ENCODE data around the gene PRKAG2.

The PRKAG2 gene

GRCh38 chr7:151839451-151839921, 37.4 kb downstream of the PRKAG2 start:
- no peaks in the 10 kb centered on the region for H3K36me3 ChIP-seq (ENCODE audit: control insufficient read depth, insufficient read depth, low read length)
- no peak overlapping the region for H3K27ac ChIP-seq (ENCODE audit: low read depth, low read length, severe bottlenecking)
- H3K4me1 ChIP-seq (ENCODE audit: control insufficient read depth, insufficient read depth, low read length, poor library complexity, severe bottlenecking), result peaks cover 6% of the 10 kb centered on the region
- WGBS, 2 experiments (ENCODE audit: insufficient coverage in 2 of 2), result 85 to 90% methylated on average over 13 of the region's 13 CpGs
- H3K4me3 ChIP-seq (ENCODE audit: extremely low read depth, insufficient read depth, low read length, poor library complexity, severe bottlenecking), result no peak overlapping the region
- no peaks in the 10 kb centered on the region for H3K9me3 ChIP-seq (ENCODE audit: control insufficient read depth, low read length)

GRCh38 chr7:151838861-151839381, 38.0 kb downstream of the PRKAG2 start:
- H3K4me1 ChIP-seq (ENCODE audit: control insufficient read depth, insufficient read depth, low read length, poor library complexity, severe bottlenecking), result peaks cover 6% of the 10 kb centered on the region
- no peak overlapping the region for H3K4me3 ChIP-seq (ENCODE audit: extremely low read depth, insufficient read depth, low read length, poor library complexity, severe bottlenecking)
- H3K36me3 ChIP-seq (ENCODE audit: control insufficient read depth, insufficient read depth, low read length), result no peaks in the 10 kb centered on the region
- H3K27ac ChIP-seq (ENCODE audit: low read depth, low read length, severe bottlenecking), result no peak overlapping the region
- no peaks in the 10 kb centered on the region for H3K9me3 ChIP-seq (ENCODE audit: control insufficient read depth, low read length)
- 80 to 96% methylated on average over 12 of the region's 17 CpGs for WGBS, 2 experiments (ENCODE audit: insufficient coverage in 2 of 2)

GRCh38 chr7:151838072-151838471, 38.8 kb downstream of the PRKAG2 start:
- no peak overlapping the region for H3K4me3 ChIP-seq (ENCODE audit: extremely low read depth, insufficient read depth, low read length, poor library complexity, severe bottlenecking)

GRCh38 chr7:151837285-151838042, 39.5 kb downstream of the PRKAG2 start:
- Histone ChIP-seq H3K36me3 (ENCODE audit: control insufficient read depth, insufficient read depth, low read length) (no peaks in the 10 kb centered on the region), H3K4me1 (ENCODE audit: control insufficient read depth, insufficient read depth, low read length, poor library complexity, severe bottlenecking) (peaks cover 6% of the 10 kb centered on the region), H3K4me3 (ENCODE audit: extremely low read depth, insufficient read depth, low read length, poor library complexity, severe bottlenecking) (no peak overlapping the region), H3K27ac (ENCODE audit: low read depth, low read length, severe bottlenecking) (no peak overlapping the region), H3K9me3 (ENCODE audit: control insufficient read depth, low read length) (no peaks in the 10 kb centered on the region)
- 30 to 34% methylated on average over 11 to 17 of the region's 25 CpGs for WGBS, 2 experiments (ENCODE audit: insufficient coverage in 2 of 2)

More at GRCh38 chr7:151838072-151838471, 38.8 kb downstream of the PRKAG2 start:
- peaks cover 6% of the 10 kb centered on the region for H3K4me1 ChIP-seq (ENCODE audit: control insufficient read depth, insufficient read depth, low read length, poor library complexity, severe bottlenecking)
- no peaks in the 10 kb centered on the region for H3K36me3 ChIP-seq (ENCODE audit: control insufficient read depth, insufficient read depth, low read length)
- no peak overlapping the region for H3K27ac ChIP-seq (ENCODE audit: low read depth, low read length, severe bottlenecking)
- 67 to 85% methylated on average over 1 to 7 of the region's 7 CpGs for WGBS, 2 experiments (ENCODE audit: insufficient coverage in 2 of 2)
- no peaks in the 10 kb centered on the region for H3K9me3 ChIP-seq (ENCODE audit: control insufficient read depth, low read length)

- Histone ChIP-seq H3K4me1 (ENCODE audit: control insufficient read depth, insufficient read depth, low read length, poor library complexity, severe bottlenecking) (peaks cover 6% of the 10 kb centered on the region), H3K36me3 (ENCODE audit: control insufficient read depth, insufficient read depth, low read length) (no peaks in the 10 kb centered on the region), H3K4me3 (ENCODE audit: extremely low read depth, insufficient read depth, low read length, poor library complexity, severe bottlenecking) (no peak overlapping the region), H3K27ac (ENCODE audit: low read depth, low read length, severe bottlenecking) (no peak overlapping the region), H3K9me3 (ENCODE audit: control insufficient read depth, low read length) (no peaks in the 10 kb centered on the region)
- WGBS, 2 experiments (ENCODE audit: insufficient coverage in 2 of 2), result 90 to 92% methylated on average over 10 to 11 of the region's 12 CpGs
Measured at GRCh38 chr7:151836927-151837205, 40.0 kb downstream of the PRKAG2 start.

GRCh38 chr7:151836191-151836926, 40.6 kb downstream of the PRKAG2 start:
- Histone ChIP-seq H3K4me1 (ENCODE audit: control insufficient read depth, insufficient read depth, low read length, poor library complexity, severe bottlenecking) (peaks cover 6% of the 10 kb centered on the region), H3K4me3 (ENCODE audit: extremely low read depth, insufficient read depth, low read length, poor library complexity, severe bottlenecking) (no peak overlapping the region), H3K27ac (ENCODE audit: low read depth, low read length, severe bottlenecking) (no peak overlapping the region), H3K9me3 (ENCODE audit: control insufficient read depth, low read length) (no peaks in the 10 kb centered on the region), H3K36me3 (ENCODE audit: control insufficient read depth, insufficient read depth, low read length) (no peaks in the 10 kb centered on the region)
- 88 to 95% methylated on average over 10 to 12 of the region's 16 CpGs for WGBS, 2 experiments (ENCODE audit: insufficient coverage in 2 of 2)

GRCh38 chr7:151835636-151836035, 41.3 kb downstream of the PRKAG2 start:
- Histone ChIP-seq H3K4me3 (ENCODE audit: extremely low read depth, insufficient read depth, low read length, poor library complexity, severe bottlenecking) (no peak overlapping the region), H3K9me3 (ENCODE audit: control insufficient read depth, low read length) (no peaks in the 10 kb centered on the region), H3K36me3 (ENCODE audit: control insufficient read depth, insufficient read depth, low read length) (no peaks in the 10 kb centered on the region), H3K4me1 (ENCODE audit: control insufficient read depth, insufficient read depth, low read length, poor library complexity, severe bottlenecking) (peaks cover 6% of the 10 kb centered on the region), H3K27ac (ENCODE audit: low read depth, low read length, severe bottlenecking) (no peak overlapping the region)
- WGBS, 2 experiments (ENCODE audit: insufficient coverage in 2 of 2), result 92% methylated on average over 9 of the region's 9 CpGs

GRCh38 chr7:151834271-151835035, 42.5 kb downstream of the PRKAG2 start:
- H3K27ac ChIP-seq (ENCODE audit: low read depth, low read length, severe bottlenecking), result no peak overlapping the region
- 87 to 91% methylated on average over 10 to 15 of the region's 23 CpGs for WGBS, 2 experiments (ENCODE audit: insufficient coverage in 2 of 2)

GRCh38 chr7:151833691-151834090, 43.2 kb downstream of the PRKAG2 start:
- H3K4me3 ChIP-seq (ENCODE audit: extremely low read depth, insufficient read depth, low read length, poor library complexity, severe bottlenecking), result no peak overlapping the region

More at GRCh38 chr7:151834271-151835035, 42.5 kb downstream of the PRKAG2 start:
- Histone ChIP-seq H3K4me3 (ENCODE audit: extremely low read depth, insufficient read depth, low read length, poor library complexity, severe bottlenecking) (no peak overlapping the region), H3K4me1 (ENCODE audit: control insufficient read depth, insufficient read depth, low read length, poor library complexity, severe bottlenecking) (peaks cover 6% of the 10 kb centered on the region), H3K36me3 (ENCODE audit: control insufficient read depth, insufficient read depth, low read length) (no peaks in the 10 kb centered on the region), H3K9me3 (ENCODE audit: control insufficient read depth, low read length) (no peaks in the 10 kb centered on the region)

GRCh38 chr7:151833213-151833651, 43.7 kb downstream of the PRKAG2 start:
- Histone ChIP-seq H3K4me3 (ENCODE audit: extremely low read depth, insufficient read depth, low read length, poor library complexity, severe bottlenecking) (no peak overlapping the region), H3K9me3 (ENCODE audit: control insufficient read depth, low read length) (no peaks in the 10 kb centered on the region), H3K27ac (ENCODE audit: low read depth, low read length, severe bottlenecking) (no peak overlapping the region), H3K36me3 (ENCODE audit: control insufficient read depth, insufficient read depth, low read length) (no peaks in the 10 kb centered on the region), H3K4me1 (ENCODE audit: control insufficient read depth, insufficient read depth, low read length, poor library complexity, severe bottlenecking) (peaks cover 6% of the 10 kb centered on the region)
- WGBS, 2 experiments (ENCODE audit: insufficient coverage in 2 of 2), result 88 to 96% methylated on average over 9 to 14 of the region's 14 CpGs

More at GRCh38 chr7:151833691-151834090, 43.2 kb downstream of the PRKAG2 start:
- Histone ChIP-seq H3K27ac (ENCODE audit: low read depth, low read length, severe bottlenecking) (no peak overlapping the region), H3K9me3 (ENCODE audit: control insufficient read depth, low read length) (no peaks in the 10 kb centered on the region), H3K36me3 (ENCODE audit: control insufficient read depth, insufficient read depth, low read length) (no peaks in the 10 kb centered on the region), H3K4me1 (ENCODE audit: control insufficient read depth, insufficient read depth, low read length, poor library complexity, severe bottlenecking) (peaks cover 6% of the 10 kb centered on the region)
- WGBS, 2 experiments (ENCODE audit: insufficient coverage in 2 of 2), result 100% methylated on average over 1 of the region's 7 CpGs; no CpG with 5 or more reads in 1 of the 2 experiments
